ENCODE data around the gene TUBD1. TPM values are rescaled to one million over a fixed set of nuclear protein-coding genes. Genes with fewer than 3 reads are reported as not detected.
"Not testable (repeated sequence)": the region's sequence is repeated elsewhere in the genome, so short reads cannot be mapped to it uniquely, and the experiment has no call there.

The TUBD1 gene, protein sequence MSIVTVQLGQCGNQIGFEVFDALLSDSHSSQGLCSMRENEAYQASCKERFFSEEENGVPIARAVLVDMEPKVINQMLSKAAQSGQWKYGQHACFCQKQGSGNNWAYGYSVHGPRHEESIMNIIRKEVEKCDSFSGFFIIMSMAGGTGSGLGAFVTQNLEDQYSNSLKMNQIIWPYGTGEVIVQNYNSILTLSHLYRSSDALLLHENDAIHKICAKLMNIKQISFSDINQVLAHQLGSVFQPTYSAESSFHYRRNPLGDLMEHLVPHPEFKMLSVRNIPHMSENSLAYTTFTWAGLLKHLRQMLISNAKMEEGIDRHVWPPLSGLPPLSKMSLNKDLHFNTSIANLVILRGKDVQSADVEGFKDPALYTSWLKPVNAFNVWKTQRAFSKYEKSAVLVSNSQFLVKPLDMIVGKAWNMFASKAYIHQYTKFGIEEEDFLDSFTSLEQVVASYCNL
- 22.2 and 22.3 TPM in 2 replicates for total RNA-seq
- long read RNA-seq, transcript TUBD1-202 (8 exons, 1,769 nt) = minor isoform, 9 of 81 reads
- long read RNA-seq, transcript TUBD1-201 (9 exons, 2,490 nt) = major isoform, 33 of 81 reads
- long read RNA-seq, partial matches to known transcripts = 0 of 81 reads
- long read RNA-seq, other reads (novel, unspliced or antisense) = 38 of 81 reads

DNA sequence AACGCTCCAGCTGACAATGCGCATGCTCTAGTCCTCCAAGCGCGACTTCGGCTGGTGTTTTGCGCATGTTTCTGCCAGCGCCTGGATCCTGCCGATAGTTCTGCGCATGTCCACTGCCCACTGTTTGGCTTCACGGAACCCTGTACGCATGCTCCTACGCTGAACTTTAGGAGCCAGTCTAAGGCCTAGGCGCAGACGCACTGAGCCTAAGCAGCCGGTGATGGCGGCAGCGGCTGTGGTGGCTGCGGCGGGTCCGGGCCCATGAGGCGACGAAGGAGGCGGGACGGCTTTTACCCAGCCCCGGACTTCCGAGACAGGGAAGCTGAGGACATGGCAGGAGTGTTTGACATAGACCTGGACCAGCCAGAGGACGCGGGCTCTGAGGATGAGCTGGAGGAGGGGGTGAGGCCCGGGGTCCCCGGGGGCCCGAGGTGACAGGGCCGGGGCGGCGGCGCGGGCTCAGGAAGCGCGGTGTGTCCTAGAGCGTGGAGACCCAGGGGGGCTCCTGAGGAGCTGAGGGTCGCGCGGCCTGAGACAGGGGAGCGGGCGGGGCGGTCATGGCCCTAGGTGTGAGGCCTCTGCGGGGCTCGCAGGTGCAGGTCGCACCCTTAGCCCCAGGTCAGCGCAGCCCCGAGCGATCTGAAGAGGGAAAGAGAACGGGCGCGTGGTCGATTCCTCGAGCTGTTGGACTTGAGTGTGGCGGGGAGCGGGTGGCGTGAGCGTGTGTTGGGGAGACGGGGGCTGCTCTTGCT, at the start of gene TUBD1, which contains the start of gene RPS6KB1:
Gene TUBD1 (minus strand): TSS at position 20 of the 752 bp plus-strand sequence. CDS start 1,941 bp downstream, outside the sequence.
Gene RPS6KB1 (plus strand): TSS at position 198 of the 752 bp plus-strand sequence. CDS start 64 bp downstream, at position 262.
- Mint-ChIP-seq H3K9me3 (no peaks in the 10 kb centered on the region), H3K4me3 (peak within 1 kb of the TSS; percentile 98), H3K27ac (ENCODE audit: unreplicated experiment) (peak within 1 kb of the TSS; percentile 98), H3K36me3 (ENCODE audit: low read depth) (peaks cover 4% of the 10 kb centered on the region), H3K27me3 (ENCODE audit: low read depth) (no peaks in the 10 kb centered on the region), H3K4me1 (peaks cover 33% of the 10 kb centered on the region)
- DNase-seq (ENCODE audit: low read depth, low spot score) = peak; percentile 90
- TF ChIP-seq, protein P1, sequence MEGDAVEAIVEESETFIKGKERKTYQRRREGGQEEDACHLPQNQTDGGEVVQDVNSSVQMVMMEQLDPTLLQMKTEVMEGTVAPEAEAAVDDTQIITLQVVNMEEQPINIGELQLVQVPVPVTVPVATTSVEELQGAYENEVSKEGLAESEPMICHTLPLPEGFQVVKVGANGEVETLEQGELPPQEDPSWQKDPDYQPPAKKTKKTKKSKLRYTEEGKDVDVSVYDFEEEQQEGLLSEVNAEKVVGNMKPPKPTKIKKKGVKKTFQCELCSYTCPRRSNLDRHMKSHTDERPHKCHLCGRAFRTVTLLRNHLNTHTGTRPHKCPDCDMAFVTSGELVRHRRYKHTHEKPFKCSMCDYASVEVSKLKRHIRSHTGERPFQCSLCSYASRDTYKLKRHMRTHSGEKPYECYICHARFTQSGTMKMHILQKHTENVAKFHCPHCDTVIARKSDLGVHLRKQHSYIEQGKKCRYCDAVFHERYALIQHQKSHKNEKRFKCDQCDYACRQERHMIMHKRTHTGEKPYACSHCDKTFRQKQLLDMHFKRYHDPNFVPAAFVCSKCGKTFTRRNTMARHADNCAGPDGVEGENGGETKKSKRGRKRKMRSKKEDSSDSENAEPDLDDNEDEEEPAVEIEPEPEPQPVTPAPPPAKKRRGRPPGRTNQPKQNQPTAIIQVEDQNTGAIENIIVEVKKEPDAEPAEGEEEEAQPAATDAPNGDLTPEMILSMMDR (conservative IDR thresholded peaks at IDR 0.05) = no peak

DNA sequence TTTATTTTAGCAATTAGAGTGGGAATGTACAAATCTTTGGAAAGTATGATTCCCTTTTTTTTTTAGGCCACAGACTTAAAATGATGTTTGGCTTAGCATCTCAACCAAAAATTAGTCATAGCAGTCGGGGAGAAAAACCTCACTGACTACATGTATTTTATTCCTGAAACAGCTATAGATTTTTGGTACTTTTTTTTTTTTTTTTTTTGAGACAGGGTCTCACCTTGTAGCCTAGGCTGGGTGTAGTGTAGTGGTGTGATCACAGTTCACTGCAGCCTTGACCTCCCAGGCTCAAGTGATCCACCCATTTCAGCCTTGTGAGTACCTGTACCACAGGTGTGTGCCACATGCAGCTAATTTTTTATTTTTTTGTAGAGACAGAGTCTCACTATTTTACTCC, 48.4 kb upstream of the TUBD1 start:
- Mint-ChIP-seq H3K27ac (ENCODE audit: unreplicated experiment) (no peak overlapping the region), H3K4me1 (no peaks in the 10 kb centered on the region)

DNA sequence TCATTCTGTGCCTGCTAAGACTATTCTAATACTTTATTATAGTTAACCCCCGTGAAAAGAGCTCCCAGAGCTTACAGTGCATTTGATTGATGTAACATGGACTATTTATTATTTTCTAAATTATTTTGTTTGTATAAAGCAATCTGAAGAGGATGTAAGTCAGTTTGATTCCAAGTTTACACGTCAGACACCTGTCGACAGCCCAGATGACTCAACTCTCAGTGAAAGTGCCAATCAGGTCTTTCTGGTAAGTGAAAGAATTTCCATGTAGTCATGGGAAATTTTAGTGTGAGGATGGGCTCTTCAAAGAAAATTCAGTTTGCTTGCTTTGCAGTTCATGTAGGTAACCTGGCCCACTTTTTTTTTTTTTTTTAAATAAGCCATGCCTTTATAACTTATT, 48.0 kb upstream of the TUBD1 start:
- H3K9me3 Mint-ChIP-seq; H3K36me3 Mint-ChIP-seq (ENCODE audit: low read depth); H3K27me3 Mint-ChIP-seq (ENCODE audit: low read depth); DNase-seq (ENCODE audit: low read depth, low spot score); H3K4me3 Mint-ChIP-seq; H3K4me1 Mint-ChIP-seq; H3K27ac Mint-ChIP-seq (ENCODE audit: unreplicated experiment): not testable (repeated sequence)

More for the DNA sequence above, 48.4 kb upstream of the TUBD1 start:
- TF ChIP-seq, protein P1 (conservative IDR thresholded peaks at IDR 0.05) = no peak
- Mint-ChIP-seq H3K36me3 (ENCODE audit: low read depth) (peaks cover 5% of the 10 kb centered on the region), H3K4me3 (no peak overlapping the region), H3K9me3 (no peaks in the 10 kb centered on the region), H3K27me3 (ENCODE audit: low read depth) (no peaks in the 10 kb centered on the region)
- no peak for DNase-seq (ENCODE audit: low read depth, low spot score)

DNA sequence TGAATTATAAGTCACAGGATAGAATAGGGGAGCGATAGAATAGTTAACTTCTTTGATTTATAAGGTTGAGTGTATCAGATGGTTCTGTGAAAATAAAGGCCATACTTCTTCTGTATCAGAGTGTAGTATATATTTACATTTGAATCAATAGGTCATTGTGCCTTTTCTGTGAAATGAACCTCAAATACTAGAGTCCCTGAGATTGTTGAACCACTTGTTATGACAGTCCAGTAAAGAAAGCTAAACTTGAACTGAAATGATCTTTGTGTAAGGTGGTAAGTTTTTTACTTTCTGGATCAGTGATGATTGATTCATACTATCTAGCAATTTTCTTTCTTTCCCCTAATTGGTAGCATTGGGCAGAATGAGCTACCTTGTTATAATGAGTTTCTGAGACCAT, 40.6 kb upstream of the TUBD1 start:
- not testable (repeated sequence) for H3K27ac Mint-ChIP-seq (ENCODE audit: unreplicated experiment); H3K27me3 Mint-ChIP-seq (ENCODE audit: low read depth); H3K4me3 Mint-ChIP-seq; H3K9me3 Mint-ChIP-seq; H3K4me1 Mint-ChIP-seq; DNase-seq (ENCODE audit: low read depth, low spot score); H3K36me3 Mint-ChIP-seq (ENCODE audit: low read depth)

DNA sequence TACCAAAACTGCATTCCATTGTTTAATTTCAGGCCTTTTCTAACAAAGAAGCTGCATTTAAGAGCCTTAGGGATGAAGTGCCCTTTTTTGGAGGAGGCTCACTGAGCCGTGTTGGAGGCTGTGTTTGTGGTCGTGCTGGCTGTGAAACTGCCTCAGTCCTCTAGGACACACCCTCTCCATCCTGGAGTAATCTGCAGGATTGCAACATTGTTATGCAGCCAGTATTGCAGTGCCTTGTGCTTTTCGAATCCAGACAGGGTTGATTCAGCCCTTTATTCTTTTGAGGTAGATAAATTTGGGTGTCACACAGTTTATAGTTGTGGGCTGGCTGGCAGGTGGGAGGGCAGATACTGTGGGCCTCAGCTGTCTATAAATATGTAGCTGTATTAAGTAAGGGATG, 38.0 kb upstream of the TUBD1 start:
- H3K36me3 Mint-ChIP-seq (ENCODE audit: low read depth); H3K4me1 Mint-ChIP-seq; H3K27ac Mint-ChIP-seq (ENCODE audit: unreplicated experiment); H3K9me3 Mint-ChIP-seq; DNase-seq (ENCODE audit: low read depth, low spot score); H3K4me3 Mint-ChIP-seq; H3K27me3 Mint-ChIP-seq (ENCODE audit: low read depth): not testable (repeated sequence)

DNA sequence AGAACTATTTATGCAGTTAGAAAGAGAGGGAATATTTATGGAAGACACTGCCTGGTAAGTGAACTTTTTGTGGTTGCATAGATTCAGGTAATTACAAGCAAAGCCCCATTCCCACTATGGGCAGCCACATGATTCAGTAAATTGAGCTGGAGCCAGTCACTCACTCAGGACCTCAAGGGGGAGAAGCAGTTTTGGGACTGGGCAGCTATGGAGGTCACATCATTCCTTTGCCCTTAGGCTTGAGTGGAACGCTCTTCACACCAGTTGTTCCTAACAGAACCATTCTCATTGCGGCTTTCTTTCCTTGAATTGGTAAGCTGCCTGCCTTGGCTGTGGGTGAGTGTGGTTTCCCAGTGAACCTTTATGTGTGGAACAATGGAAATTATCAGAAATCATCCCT, 37.4 kb upstream of the TUBD1 start:
- H3K9me3 Mint-ChIP-seq; DNase-seq (ENCODE audit: low read depth, low spot score); H3K4me1 Mint-ChIP-seq; H3K27ac Mint-ChIP-seq (ENCODE audit: unreplicated experiment); H3K27me3 Mint-ChIP-seq (ENCODE audit: low read depth); H3K4me3 Mint-ChIP-seq; H3K36me3 Mint-ChIP-seq (ENCODE audit: low read depth): not testable (repeated sequence)

DNA sequence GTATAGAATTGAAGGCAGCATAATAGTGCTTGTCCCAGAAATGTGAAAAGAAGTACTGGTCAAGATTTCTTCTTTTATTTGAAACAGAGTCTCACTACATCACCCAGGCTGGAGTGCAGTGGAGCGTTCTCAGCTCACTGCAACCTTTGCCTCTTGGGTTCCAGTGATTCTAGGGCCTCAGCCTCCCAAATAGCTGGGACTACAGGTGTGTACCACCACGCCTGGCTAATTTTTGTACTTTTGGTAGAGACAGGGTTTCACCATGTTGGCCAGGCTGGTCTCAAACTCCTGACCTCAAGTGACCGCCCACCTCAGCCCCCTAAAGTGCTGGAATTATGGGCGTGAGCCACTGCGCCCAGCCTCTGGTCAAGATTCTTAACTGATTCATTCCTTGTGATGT, 27.9 kb upstream of the TUBD1 start:
- DNase-seq (ENCODE audit: low read depth, low spot score); H3K27me3 Mint-ChIP-seq (ENCODE audit: low read depth): not testable (repeated sequence)

More for the DNA sequence above, 27.9 kb upstream of the TUBD1 start:
- H3K27ac Mint-ChIP-seq (ENCODE audit: unreplicated experiment); H3K4me3 Mint-ChIP-seq; H3K9me3 Mint-ChIP-seq; H3K4me1 Mint-ChIP-seq; H3K36me3 Mint-ChIP-seq (ENCODE audit: low read depth): not testable (repeated sequence)
